Right cardiac atrium (tissue), 5 donors: ENCODE results near the gene MYCBPAP. TPM values are rescaled to one million over a fixed set of nuclear protein-coding genes. Genes with fewer than 3 reads are reported as not detected.

Source experiments
- ATAC-seq, 2 donors: fragments of 200-7000 bp; cut with Tn5 transposase; one replicate each; pipeline versions ENCODE4 v1.8.0 to v1.9.1; 2020; ENCODE audit warnings: moderate library complexity in 2 of 2, mild to moderate bottlenecking in 1 of 2
- DNase-seq, 3 donors: peaks; one replicate each; pipeline ENCODE4 v3.0.0-alpha.2; 2020
- H3K27ac ChIP-seq: one replicate; pipeline ENCODE4 v1.5.1; 2013; ENCODE audit warnings: mild to moderate bottlenecking, low read length, control low read depth, moderate library complexity
- H3K27me3 ChIP-seq: one replicate; pipeline ENCODE4 v1.6.1; 2013; ENCODE audit not compliant: control insufficient read depth, insufficient read depth
- H3K4me1 ChIP-seq: one replicate; pipeline ENCODE4 v1.6.1; 2013; ENCODE audit warnings: low read length; ENCODE audit not compliant: control insufficient read depth, insufficient read depth
- H3K4me3 ChIP-seq: one replicate; pipeline ENCODE4 v1.5.1; 2013; ENCODE audit warnings: low read length, control low read depth
- H3K9me3 ChIP-seq: one replicate; pipeline ENCODE4 v1.6.1; 2013; ENCODE audit warnings: low read length; ENCODE audit not compliant: control insufficient read depth
- WGBS: extraction: QIAGEN DNeasy Blood & Tissue Kit; methylation state at CpG from one replicate; pipeline ENCODE4 v1.1.7; 2013; 5-methylcytosine and 5-hydroxymethylcytosine counted together
- intact Hi-C, 4 donors: fragments of 100-400 bp; cut with DNase I; formaldehyde crosslinking; loops; one replicate each; pipeline versions ENCODE4 v1.11.0 to v1.14.0; 2022 to 2023
- polyA plus RNA-seq: library from polyadenylated mRNA; stranded (reverse); fragments of 200-250 nt; gene quantifications from one replicate; pipeline ENCODE4 v1.2.3, GENCODE V29; 2013
- total RNA-seq, 4 donors: library from RNA; stranded (reverse); fragmentation: NEBNext Ultra II Directional; extraction: Animal tissue kit (Norgen Biotek cat#: 25700); gene quantifications; one replicate each; pipeline ENCODE4 v1.2.1, GENCODE V29; 2021
- donor health status: healthy with polysubstance abuse.
- donor health status: DM: no; HTN: yes; CAD: no.
- donor health status: DM: no; HTN: no; CAD: no.
- donor health status: DM: no; HTN: yes; CAD: no; lungs with severe emphysema.
- donor health status: DM: yes; HTN: yes; CAD: no.

The MYCBPAP gene
- total and polyA plus RNA-seq, 5 donors: 0.57 to 1.9 (median 0.88) TPM

- Histone ChIP-seq H3K9me3 (no peaks in the 10 kb centered on the region), H3K4me1 (no peaks in the 10 kb centered on the region), H3K27me3 (no peaks in the 10 kb centered on the region), H3K4me3 (no peak overlapping the region), H3K27ac (no peak overlapping the region)
- WGBS: 32% methylated on average over 2 of the region's 2 CpGs
- no peak for ATAC-seq
- DNase-seq: no peak
- intact Hi-C loops: no loop called here
Measured at GRCh38 chr17:50566886-50567285, 58.6 kb downstream of the MYCBPAP start.

- H3K4me1 ChIP-seq: no peaks in the 10 kb centered on the region
- ATAC-seq (no peak), DNase-seq (no peak)
- intact Hi-C loops: no loop called here
- H3K27me3 ChIP-seq: no peaks in the 10 kb centered on the region
- H3K27ac ChIP-seq: no peak overlapping the region
- 91% methylated on average over 12 of the region's 12 CpGs for WGBS
- H3K9me3 ChIP-seq: no peaks in the 10 kb centered on the region
- no peak overlapping the region for H3K4me3 ChIP-seq
Measured at GRCh38 chr17:50568659-50569058, 60.4 kb downstream of the MYCBPAP start.

- DNase-seq: no peak
- Histone ChIP-seq H3K27ac (no peak overlapping the region), H3K4me1 (no peaks in the 10 kb centered on the region), H3K9me3 (no peaks in the 10 kb centered on the region), H3K4me3 (no peak overlapping the region), H3K27me3 (no peaks in the 10 kb centered on the region)
- intact Hi-C loops: no loop called here
- 80% methylated on average over 7 of the region's 7 CpGs for WGBS
- ATAC-seq: no peak
Measured at GRCh38 chr17:50569592-50569991, 61.4 kb downstream of the MYCBPAP start.

GRCh38 chr17:50570032-50570431 is 61.8 kb downstream of the MYCBPAP start:
- H3K27ac ChIP-seq: no peak overlapping the region
- H3K9me3 ChIP-seq: no peaks in the 10 kb centered on the region
- intact Hi-C loops: no loop called here
- H3K4me3 ChIP-seq: no peak overlapping the region
- H3K27me3 ChIP-seq: no peaks in the 10 kb centered on the region
- ATAC-seq: no peak
- no peaks in the 10 kb centered on the region for H3K4me1 ChIP-seq
- DNase-seq: no peak
- WGBS: 67% methylated on average over 8 of the region's 8 CpGs

GRCh38 chr17:50570528-50570927 is 62.3 kb downstream of the MYCBPAP start:
- intact Hi-C loops: no loop called here
- no peak overlapping the region for H3K4me3 ChIP-seq
- no peaks in the 10 kb centered on the region for H3K9me3 ChIP-seq
- no peaks in the 10 kb centered on the region for H3K4me1 ChIP-seq
- 86% methylated on average over 7 of the region's 7 CpGs for WGBS
- no peak for ATAC-seq
- H3K27ac ChIP-seq: no peak overlapping the region
- H3K27me3 ChIP-seq: no peaks in the 10 kb centered on the region
- DNase-seq: no peak

- intact Hi-C loops: no loop called here
- WGBS: 80% methylated on average over 19 of the region's 19 CpGs
Measured at GRCh38 chr17:50571681-50572080, 63.4 kb downstream of the MYCBPAP start.

GRCh38 chr17:50572541-50572940 is 64.3 kb downstream of the MYCBPAP start:
- ATAC-seq (no peak), DNase-seq (no peak)
- Histone ChIP-seq H3K27me3 (no peaks in the 10 kb centered on the region), H3K27ac (no peak overlapping the region), H3K9me3 (no peaks in the 10 kb centered on the region), H3K4me3 (no peak overlapping the region), H3K4me1 (no peaks in the 10 kb centered on the region)
- 96% methylated on average over 20 of the region's 20 CpGs for WGBS
- intact Hi-C loops: no loop called here

More at GRCh38 chr17:50571681-50572080, 63.4 kb downstream of the MYCBPAP start:
- Histone ChIP-seq H3K27me3 (no peaks in the 10 kb centered on the region), H3K4me3 (no peak overlapping the region), H3K4me1 (no peaks in the 10 kb centered on the region), H3K27ac (no peak overlapping the region), H3K9me3 (no peaks in the 10 kb centered on the region)
- no peak for DNase-seq
- no peak for ATAC-seq

- Histone ChIP-seq H3K4me1 (no peaks in the 10 kb centered on the region), H3K4me3 (no peak overlapping the region), H3K9me3 (no peaks in the 10 kb centered on the region), H3K27ac (no peak overlapping the region), H3K27me3 (no peaks in the 10 kb centered on the region)
- ATAC-seq: no peak
- intact Hi-C loops: no loop called here
- DNase-seq: peak in 2 of 3 donors; percentile 23 to 28
- 85% methylated on average over 12 of the region's 12 CpGs for WGBS
Measured at GRCh38 chr17:50573866-50574611, 65.8 kb downstream of the MYCBPAP start.

GRCh38 chr17:50575581-50576210 is 67.5 kb downstream of the MYCBPAP start:
- 87% methylated on average over 33 of the region's 33 CpGs for WGBS
- Histone ChIP-seq H3K4me1 (no peaks in the 10 kb centered on the region), H3K4me3 (no peak overlapping the region), H3K9me3 (no peaks in the 10 kb centered on the region), H3K27ac (no peak overlapping the region), H3K27me3 (no peaks in the 10 kb centered on the region)
- DNase-seq (peak in 2 of 3 donors; percentile 53 to 56), ATAC-seq (no peak)
- intact Hi-C loops: no loop called here

GRCh38 chr17:50576864-50577263 is 68.6 kb downstream of the MYCBPAP start:
- Histone ChIP-seq H3K4me3 (no peak overlapping the region), H3K27ac (no peak overlapping the region), H3K4me1 (no peaks in the 10 kb centered on the region), H3K27me3 (no peaks in the 10 kb centered on the region), H3K9me3 (no peaks in the 10 kb centered on the region)
- ATAC-seq (no peak), DNase-seq (peak in 2 of 3 donors; percentile 30 to 42)
- intact Hi-C loops: no loop called here
- 74% methylated on average over 13 of the region's 13 CpGs for WGBS

- 89% methylated on average over 13 of the region's 13 CpGs for WGBS
- Histone ChIP-seq H3K27ac (no peak overlapping the region), H3K4me3 (no peak overlapping the region), H3K4me1 (peaks cover 2% of the 10 kb centered on the region), H3K9me3 (no peaks in the 10 kb centered on the region), H3K27me3 (no peaks in the 10 kb centered on the region)
- DNase-seq: no peak
- no peak for ATAC-seq
- intact Hi-C loops: no loop called here
Measured at GRCh38 chr17:50577451-50577954, 69.3 kb downstream of the MYCBPAP start.
